ENCODE measurements around the gene PRPF4.

PRPF4 gene

GRCh38 chr9:113301548-113301947, 26.1 kb downstream of the PRPF4 start:
- DNase-seq (ENCODE audit: low read depth), result no peak
- TF ChIP-seq CTCF (IDR thresholded peaks at IDR 0.05; ENCODE audit: insufficient read depth, low read depth, low read length, missing control alignments), result no peak
- H3K4me3 ChIP-seq (ENCODE audit: low read depth, low read length), result no peak overlapping the region

- no peak for DNase-seq (ENCODE audit: low read depth)
- TF ChIP-seq CTCF (IDR thresholded peaks at IDR 0.05; ENCODE audit: insufficient read depth, low read depth, low read length, missing control alignments), result no peak
Measured at GRCh38 chr9:113302792-113303418, 27.4 kb downstream of the PRPF4 start, which contains the start of gene RNF183. Gene RNF183, minus strand, starts transcription at chr9:113303376. Its CDS starts 5,192 bp downstream, at chr9:113298184.

DNA sequence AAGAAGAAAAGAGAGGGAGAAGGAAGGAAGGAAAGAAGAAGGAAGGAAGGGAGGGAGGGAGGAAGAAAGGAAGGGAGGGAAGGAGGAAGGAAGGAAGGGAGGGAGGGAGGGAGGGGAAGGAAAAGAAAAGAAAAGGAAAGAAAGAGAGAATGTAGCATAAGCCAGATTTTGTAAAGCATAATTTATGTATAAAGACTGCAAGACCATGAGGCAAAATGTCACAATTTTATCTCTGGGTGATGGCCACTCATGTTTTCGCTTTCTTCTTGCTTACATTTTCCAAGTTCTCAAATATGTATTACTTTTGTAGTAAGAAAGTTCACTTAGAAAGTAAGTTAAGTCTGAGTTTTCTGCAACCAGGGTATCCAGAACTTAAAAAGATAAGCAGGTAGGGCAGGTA, 31.1 kb downstream of the PRPF4 start:
- no peak for DNase-seq (ENCODE audit: low read depth)
- no peak overlapping the region for H3K4me3 ChIP-seq (ENCODE audit: low read depth, low read length)
- no peak for TF ChIP-seq CTCF (IDR thresholded peaks at IDR 0.05; ENCODE audit: insufficient read depth, low read depth, low read length, missing control alignments)

More at GRCh38 chr9:113302792-113303418, 27.4 kb downstream of the PRPF4 start, which contains the start of gene RNF183:
- no peak within 1 kb of the TSS for H3K4me3 ChIP-seq (ENCODE audit: low read depth, low read length)

- H3K4me3 ChIP-seq (ENCODE audit: low read depth, low read length), result no peak overlapping the region
- DNase-seq (ENCODE audit: low read depth), result no peak
- TF ChIP-seq CTCF (IDR thresholded peaks at IDR 0.05; ENCODE audit: insufficient read depth, low read depth, low read length, missing control alignments), result no peak
Measured at GRCh38 chr9:113307396-113307975, 32.0 kb downstream of the PRPF4 start.

DNA sequence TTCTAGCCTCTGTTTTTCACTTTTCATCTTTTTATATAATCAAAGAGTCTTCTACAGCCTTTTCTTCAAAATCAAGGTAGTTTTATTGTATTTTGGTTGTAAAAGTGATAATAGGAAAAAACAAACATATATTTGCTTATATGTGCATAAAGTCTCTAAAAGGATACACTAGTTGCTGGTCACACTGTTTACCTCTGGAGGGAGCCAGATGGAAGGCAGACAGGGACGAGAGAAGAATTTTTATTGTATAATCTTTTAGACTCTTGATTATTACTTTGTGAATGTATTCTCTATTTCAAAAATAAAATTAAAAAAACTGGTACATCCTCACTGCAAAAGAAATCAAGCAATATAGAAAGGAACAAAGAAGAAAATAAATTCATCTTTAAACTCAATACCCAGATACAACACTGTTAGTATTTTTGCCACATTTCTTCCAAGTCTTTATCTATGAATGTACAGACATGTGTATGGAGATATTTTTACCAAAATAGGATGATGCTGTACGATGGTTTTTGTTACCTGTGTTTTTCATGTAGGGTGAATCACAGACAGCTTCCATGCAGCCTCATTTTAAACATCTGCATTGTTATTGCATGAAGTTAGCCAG, 33.9 kb downstream of the PRPF4 start:
- peak; percentile 48 for TF ChIP-seq CTCF (IDR thresholded peaks at IDR 0.05; ENCODE audit: insufficient read depth, low read depth, low read length, missing control alignments)
- H3K4me3 ChIP-seq (ENCODE audit: low read depth, low read length), result no peak overlapping the region
- peak; percentile 46 for DNase-seq (ENCODE audit: low read depth)

GRCh38 chr9:113310538-113310937, 35.1 kb downstream of the PRPF4 start:
- no peak overlapping the region for H3K4me3 ChIP-seq (ENCODE audit: low read depth, low read length)
- no peak for DNase-seq (ENCODE audit: low read depth)
- TF ChIP-seq CTCF (IDR thresholded peaks at IDR 0.05; ENCODE audit: insufficient read depth, low read depth, low read length, missing control alignments), result no peak
